Panc1 (cell line): ENCODE data around the gene HERC4. TPM values are rescaled to one million over a fixed set of nuclear protein-coding genes. Genes with fewer than 3 reads are reported as not detected.

ENCODE experiments used
- ATAC-seq: fragments of 200-7000 bp; cut with Tn5 transposase; 2 replicates; pipeline ENCODE4 v1.9.1; 2020; ENCODE audit warnings: mild to moderate bottlenecking, moderate library complexity
- BruUV-seq: library from RNA; stranded (reverse); fragments of 400-500 nt; replicated peaks from 2 replicates; lab custom pipeline; 2021; lab: Mats Ljungman, UMichigan
- CTCF ChIA-PET: fragments of 300-600 bp; sonication (Branson Sonifier 250); formaldehyde crosslinking; loops from one replicate; lab custom pipeline; 2022; ENCODE audit warnings: antibody characterized with exemption; lab: Charles Lee
- POLR2A ChIA-PET: fragments of 300-600 bp; sonication (Branson Sonifier 250); formaldehyde crosslinking; loops from one replicate; lab custom pipeline; 2022; ENCODE audit warnings: antibody characterized with exemption; lab: Charles Lee
- DNase-seq: peaks from one replicate; pipeline ENCODE4 v3.0.0-alpha.2; 2010; ENCODE audit warnings: low read depth, low spot score
- H3K27ac ChIP-seq: 2 replicates; pipeline ENCODE4 v1.5.1; 2011; ENCODE audit warnings: mild to moderate bottlenecking, low read length, inconsistent platforms
- H3K27me3 ChIP-seq: fragments of 200-500 bp; sonication (Bioruptor generic); 2 replicates; pipeline ENCODE4 v1.6.0; 2014; ENCODE audit warnings: low read length, inconsistent platforms; ENCODE audit not compliant: control insufficient read depth, insufficient read depth
- H3K36me3 ChIP-seq: fragments of 200-500 bp; sonication (Bioruptor generic); 2 replicates; pipeline ENCODE4 v1.5.1; 2014; ENCODE audit warnings: inconsistent platforms, mild to moderate bottlenecking, low read length, moderate library complexity; ENCODE audit not compliant: control insufficient read depth, insufficient read depth
- H3K4me1 ChIP-seq: 2 replicates; pipeline ENCODE4 v1.5.1; 2011; ENCODE audit warnings: inconsistent platforms, mild to moderate bottlenecking, low read length, moderate library complexity; ENCODE audit not compliant: control insufficient read depth, insufficient read depth
- H3K4me3 ChIP-seq, 2 experiments: 2 replicates each; pipeline ENCODE4 v1.5.1; 2011 to 2012; ENCODE audit warnings: low read depth in 2 of 2, low read length in 2 of 2, mild to moderate bottlenecking in 2 of 2, inconsistent platforms in 1 of 2, moderate library complexity in 1 of 2
- H3K9me3 ChIP-seq: fragments of 200-500 bp; sonication (Bioruptor generic); 2 replicates; pipeline ENCODE4 v1.5.1; 2014; ENCODE audit warnings: low read depth, mild to moderate bottlenecking, inconsistent platforms, low read length, moderate library complexity; ENCODE audit not compliant: control insufficient read depth, insufficient read depth
- CTCF ChIP-seq: fragments of 450-650 bp; IDR thresholded peaks from 2 replicates; pipeline ENCODE4 v1.5.1; 2017; ENCODE audit warnings: mild to moderate bottlenecking
- POLR2AphosphoS5 ChIP-seq: IDR thresholded peaks from 2 replicates; pipeline ENCODE4 v1.6.1; 2012; ENCODE audit warnings: mild to moderate bottlenecking, low read depth, low read length, moderate library complexity
- REST ChIP-seq, 2 experiments: IDR thresholded peaks; 2 replicates each; pipeline ENCODE4 v1.6.1; 2011 to 2012; ENCODE audit warnings: low read depth in 2 of 2, control low read depth in 1 of 2, low read length in 1 of 2, mild to moderate bottlenecking in 1 of 2, moderate library complexity in 1 of 2; ENCODE audit not compliant: insufficient read depth in 1 of 2
- SIN3A ChIP-seq: IDR thresholded peaks from 2 replicates; pipeline ENCODE4 v1.6.1; 2012; ENCODE audit warnings: low read depth, mild to moderate bottlenecking, low read length, moderate library complexity, borderline replicate concordance; ENCODE audit not compliant: insufficient read depth
- TCF7L2 ChIP-seq: IDR thresholded peaks from 2 replicates; pipeline ENCODE4 v1.6.1; 2011; ENCODE audit warnings: mild to moderate bottlenecking, low read depth, low read length, inconsistent platforms
- in situ Hi-C: cut with HindIII; loops from 2 replicates; pipeline ENCODE4 v1.10.0; 2016; ENCODE audit warnings: low sequenced_read_pairs, low pct_unique_long_range_greater_than_20kb
- intact Hi-C: fragments of 100-400 bp; cut with micrococcal nuclease; formaldehyde crosslinking; loops from one replicate; pipeline ENCODE4 v1.10.0; 2022; ENCODE audit not compliant: unreplicated experiment
- total RNA-seq: library from RNA; stranded (reverse); gene quantifications from one replicate; pipeline ENCODE4 v1.2.1, GENCODE V29; 2021; ENCODE audit not compliant: unreplicated experiment

The HERC4 gene
- total RNA-seq, 1 experiment from 2014 or later, result 119 TPM

GRCh38 chr10:68047122-68047521 is 28.0 kb downstream of the HERC4 start:
- POLR2A ChIA-PET, result interaction anchor here (0.6 kb wide), 1 partner anchor 51 kb away, joined by 5 read pairs; no protein-coding TSS in a partner anchor
- H3K9me3 ChIP-seq, result no peaks in the 10 kb centered on the region
- TF ChIP-seq SIN3A (no peak), CTCF (no peak), REST (IDR thresholded peaks at IDR 0.05; ENCODE audit: insufficient read depth in 1 of 2, low read depth in 2 of 2, low read length in 1 of 2) (no peak), POLR2AphosphoS5 (no peak), TCF7L2 (no peak)
- intact Hi-C loops (no loop called here), in situ Hi-C loops (no loop called here)
- no TSS peak for BruUV-seq
- CTCF ChIA-PET, result no interaction called here
- H3K27ac ChIP-seq, result no peak overlapping the region
- ATAC-seq, result no peak
- H3K27me3 ChIP-seq, result no peaks in the 10 kb centered on the region
- no peak for DNase-seq
- H3K4me1 ChIP-seq, result peaks cover 36% of the 10 kb centered on the region
- H3K36me3 ChIP-seq, result peaks cover 16% of the 10 kb centered on the region; the same call in 1 of the 2 replicates
- no peak overlapping the region for H3K4me3 ChIP-seq

- CTCF ChIA-PET, result no interaction called here
- intact Hi-C loops (no loop called here), in situ Hi-C loops (no loop called here)
- POLR2A ChIA-PET, result interaction anchor here (0.6 kb wide), 1 partner anchor 50 kb away, joined by 5 read pairs; no protein-coding TSS in a partner anchor
- no TSS peak for BruUV-seq
- ATAC-seq (no peak), DNase-seq (no peak)
- Histone ChIP-seq H3K36me3 (peaks cover 13% of the 10 kb centered on the region; the same call in 1 of the 2 replicates), H3K9me3 (no peaks in the 10 kb centered on the region), H3K27me3 (no peaks in the 10 kb centered on the region), H3K4me3 (no peak overlapping the region), H3K27ac (no peak overlapping the region; the same call in 1 of the 2 replicates), H3K4me1 (peaks cover 35% of the 10 kb centered on the region)
- TF ChIP-seq REST (IDR thresholded peaks at IDR 0.05; ENCODE audit: insufficient read depth in 1 of 2, low read depth in 2 of 2, low read length in 1 of 2) (no peak), POLR2AphosphoS5 (no peak), SIN3A (no peak), TCF7L2 (no peak), CTCF (no peak)
Measured at GRCh38 chr10:68046642-68047041, 28.4 kb downstream of the HERC4 start.
